CD4-positive, alpha-beta T cell treated with Interleukin-17A for 1 hour (primary cell): ENCODE data around the gene PPIP5K1.
"Not testable (repeated sequence)": the region's sequence is repeated elsewhere in the genome, so short reads cannot be mapped to it uniquely, and the experiment has no call there.

Experiments used
- DNase-seq: peaks from one replicate; pipeline ENCODE4 v3.0.0-alpha.2; 2020

The PPIP5K1 gene

GRCh38 chr15:43544266-43544665 lies 45.7 kb downstream of the PPIP5K1 start:
- DNase-seq, result no peak

- DNase-seq, result no peak
Observed at GRCh38 chr15:43541785-43542184, 48.2 kb downstream of the PPIP5K1 start.

GRCh38 chr15:43538091-43538490 lies 51.9 kb downstream of the PPIP5K1 start:
- DNase-seq, result no peak

GRCh38 chr15:43534897-43535296 lies 55.1 kb downstream of the PPIP5K1 start:
- no peak for DNase-seq

- DNase-seq, result not testable (repeated sequence)
Observed at GRCh38 chr15:43532826-43533225, 57.2 kb downstream of the PPIP5K1 start.

- no peak for DNase-seq
Observed at GRCh38 chr15:43531018-43531670, 58.9 kb downstream of the PPIP5K1 start.

GRCh38 chr15:43529587-43530345 lies 60.2 kb downstream of the PPIP5K1 start:
- DNase-seq, result no peak

GRCh38 chr15:43529141-43529540 lies 60.9 kb downstream of the PPIP5K1 start:
- DNase-seq, result no peak

GRCh38 chr15:43528542-43529007 lies 61.4 kb downstream of the PPIP5K1 start:
- DNase-seq, result no peak

- no peak for DNase-seq
Observed at GRCh38 chr15:43527802-43528541, 62.0 kb downstream of the PPIP5K1 start.

GRCh38 chr15:43527016-43527801 lies 62.8 kb downstream of the PPIP5K1 start:
- no peak for DNase-seq

GRCh38 chr15:43526261-43526930 lies 63.6 kb downstream of the PPIP5K1 start:
- DNase-seq, result no peak

GRCh38 chr15:43525131-43525530 lies 64.9 kb downstream of the PPIP5K1 start:
- no peak for DNase-seq

- no peak for DNase-seq
Observed at GRCh38 chr15:43524254-43524845, 65.7 kb downstream of the PPIP5K1 start.

- DNase-seq, result no peak
Observed at GRCh38 chr15:43523646-43524045, 66.4 kb downstream of the PPIP5K1 start.

- no peak for DNase-seq
Observed at GRCh38 chr15:43522247-43522646, 67.8 kb downstream of the PPIP5K1 start.

- no peak for DNase-seq
Observed at GRCh38 chr15:43521419-43521818, 68.6 kb downstream of the PPIP5K1 start.

GRCh38 chr15:43520138-43520537 lies 69.9 kb downstream of the PPIP5K1 start:
- no peak for DNase-seq

- DNase-seq, result no peak
Observed at GRCh38 chr15:43519196-43519595, 70.8 kb downstream of the PPIP5K1 start.

- no peak for DNase-seq
Observed at GRCh38 chr15:43518197-43518761, 71.7 kb downstream of the PPIP5K1 start.
